ENCODE results near the gene CLDN22. TPM values are rescaled to one million over a fixed set of nuclear protein-coding genes. Genes with fewer than 3 reads are reported as not detected.

CLDN22 gene
- total RNA-seq = not detected

DNA sequence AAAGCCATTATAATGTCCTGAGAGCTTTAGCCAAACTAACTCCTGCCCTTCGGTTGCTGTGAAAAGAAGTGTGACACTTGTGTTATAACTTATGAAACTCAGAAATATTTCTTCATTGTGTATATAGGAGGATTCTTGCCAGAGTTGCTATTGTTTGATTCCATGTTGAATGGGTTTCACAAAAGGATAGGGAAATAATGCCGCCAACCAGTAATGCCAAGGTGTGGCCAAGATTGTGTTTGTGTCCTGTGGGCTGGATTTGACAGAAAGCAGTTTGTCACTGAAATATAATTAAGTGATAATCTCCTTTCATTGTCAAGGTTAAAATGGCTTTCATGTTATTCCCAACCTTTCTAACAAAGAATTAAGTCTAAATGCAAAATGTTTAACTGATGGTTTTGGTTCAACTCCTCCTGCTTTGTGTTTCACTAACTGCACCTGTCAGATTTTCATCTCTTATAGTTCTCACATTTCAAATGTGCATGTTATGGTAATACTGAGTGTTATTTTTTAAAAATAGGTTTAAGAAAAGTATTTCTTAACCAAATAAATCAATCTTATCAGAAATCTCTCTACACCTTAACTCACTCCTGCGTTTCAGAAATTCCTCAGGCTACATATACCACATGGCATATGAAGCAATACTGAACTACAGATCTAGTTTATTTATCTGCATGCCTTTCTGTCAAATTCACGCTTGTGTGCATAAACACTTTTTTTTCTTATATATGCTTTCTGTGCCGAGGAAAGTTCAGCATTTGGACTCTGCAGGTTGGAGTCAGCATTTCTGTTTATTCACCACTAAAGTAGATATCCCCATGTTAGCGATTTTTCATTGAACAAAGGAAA is at the start of gene CLDN22:
Gene CLDN22, minus strand, starts transcription at position 66 of the 849 bp plus-strand sequence. Its CDS starts 58 bp downstream, at position 8.
- ChIA-PET CTCF (no interaction called here), POLR2A (no interaction called here)

DNA sequence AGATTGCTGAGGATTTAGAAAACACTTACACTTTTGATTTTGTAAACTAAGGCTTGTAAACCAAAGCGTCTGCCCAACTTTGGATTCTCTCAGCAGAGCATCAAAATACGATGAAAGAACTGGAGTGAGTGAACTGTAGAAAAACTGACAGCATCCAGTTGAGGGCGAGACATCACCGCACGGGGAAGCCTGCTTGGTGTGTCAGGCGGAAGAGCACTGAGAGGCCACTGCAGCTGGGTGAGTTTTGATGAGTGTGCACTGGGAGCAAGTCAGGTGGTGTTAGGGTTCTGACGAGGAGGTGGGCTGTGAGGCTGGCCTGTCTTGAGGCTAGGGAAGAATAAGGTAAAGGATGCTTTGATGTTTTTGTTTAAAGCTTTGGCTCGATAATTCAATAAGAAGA is 49.0 kb upstream of the CLDN22 start:
- CTCF ChIA-PET = no interaction called here
- POLR2A ChIA-PET = no interaction called here

DNA sequence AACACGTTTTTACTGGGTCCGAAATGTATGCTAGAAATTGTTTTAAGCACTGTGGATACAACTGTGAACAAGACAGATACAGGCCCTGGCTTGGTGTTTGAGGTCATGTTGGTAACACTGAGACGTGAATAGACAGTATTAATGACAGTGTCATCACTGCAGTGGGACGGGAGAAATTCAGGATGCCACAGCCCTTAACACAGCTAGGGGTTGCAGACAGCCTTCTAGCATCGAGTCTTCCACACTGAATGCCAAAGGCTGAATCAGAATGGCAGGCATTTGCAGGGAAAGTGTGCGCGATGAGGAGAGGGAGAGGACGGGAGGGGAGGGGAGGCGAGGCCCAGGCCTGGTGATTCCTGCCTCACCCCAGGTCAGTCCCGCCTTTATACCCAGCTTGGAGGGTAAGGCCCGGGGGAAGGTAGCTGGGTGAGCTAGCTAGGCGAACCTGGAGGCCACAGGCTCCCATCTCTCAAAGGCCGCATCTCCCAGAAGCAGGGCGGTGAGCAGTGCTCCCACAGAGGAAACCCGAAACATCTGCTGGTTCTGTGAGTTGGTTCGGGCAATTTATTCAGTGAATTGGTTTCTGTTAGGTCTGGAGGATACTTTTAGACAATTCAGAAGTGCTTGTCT is 46.2 kb upstream of the CLDN22 start:
- ChIA-PET POLR2A (no interaction called here), CTCF (no interaction called here)

DNA sequence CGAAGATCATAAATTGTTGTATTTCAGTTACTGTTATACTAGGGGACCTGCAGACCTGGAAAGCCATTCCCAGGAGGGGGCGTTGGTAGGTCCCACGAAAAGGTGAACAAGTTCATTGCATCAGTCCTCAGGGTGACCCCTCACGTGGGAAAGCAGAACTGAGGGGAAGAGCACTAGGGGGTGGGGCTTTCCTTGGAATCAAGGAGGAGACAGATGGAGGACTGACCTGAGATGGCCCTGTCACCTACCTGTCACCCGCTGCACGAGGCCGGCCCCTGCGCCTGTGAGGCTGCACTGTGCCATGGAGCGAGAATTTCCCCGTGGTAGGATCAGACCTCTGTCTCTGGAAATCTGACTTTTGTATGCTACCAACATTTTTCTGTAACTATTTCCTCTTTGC is 43.9 kb upstream of the CLDN22 start:
- CTCF ChIA-PET = no interaction called here

DNA sequence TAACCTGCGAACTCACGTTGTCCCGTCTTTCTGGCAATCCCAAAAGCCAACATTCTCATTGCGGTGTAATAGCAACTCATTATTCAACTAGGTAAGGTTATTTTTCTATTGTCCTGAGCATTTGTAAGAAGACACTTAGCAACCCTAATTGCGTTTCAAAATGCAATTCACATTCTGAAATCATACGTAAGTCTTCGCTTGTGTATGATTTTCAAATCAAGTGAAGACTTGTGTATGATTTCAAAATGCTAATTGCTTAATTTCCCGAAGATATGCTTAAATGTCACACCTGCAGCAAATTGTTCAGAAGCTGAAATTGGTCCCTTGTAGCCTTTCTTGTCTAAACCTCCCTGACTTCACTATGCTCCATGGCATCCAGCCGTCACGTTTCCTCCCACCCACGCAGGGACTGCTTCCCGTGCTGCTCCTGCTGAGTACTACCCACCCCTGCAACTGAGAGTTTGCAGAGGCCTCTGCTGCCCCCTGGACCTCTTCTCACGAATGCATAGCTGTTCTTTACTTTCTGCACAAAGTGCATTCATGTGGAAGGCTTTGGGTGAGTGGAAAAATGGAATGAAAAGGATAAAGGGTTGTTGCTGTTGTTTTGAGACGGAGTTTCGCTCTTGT is 43.0 kb upstream of the CLDN22 start:
- ChIA-PET CTCF (no interaction called here), POLR2A (no interaction called here)

More for the DNA sequence above, 43.9 kb upstream of the CLDN22 start:
- POLR2A ChIA-PET = no interaction called here

DNA sequence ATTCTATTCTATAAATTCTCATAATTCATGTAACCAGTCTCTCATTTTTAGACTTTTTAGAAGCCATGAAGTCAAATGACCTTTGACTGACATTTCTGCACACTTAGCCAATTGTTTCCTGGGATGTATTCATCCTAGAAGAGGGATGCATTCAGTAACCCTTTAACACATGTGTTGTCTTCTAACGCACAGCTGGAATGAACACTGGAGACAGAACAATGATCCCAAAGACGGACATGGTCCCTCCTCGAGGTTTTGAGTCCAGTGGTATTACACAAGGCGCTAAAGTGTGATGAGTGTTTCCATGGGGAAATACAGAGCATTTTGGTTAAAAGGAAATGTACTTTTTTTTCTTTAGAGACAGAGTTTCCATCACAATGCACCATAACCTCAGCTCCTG is 42.0 kb upstream of the CLDN22 start:
- CTCF ChIA-PET = no interaction called here
- POLR2A ChIA-PET = interaction anchor here (0.8 kb wide), 1 partner anchor 682 kb away, joined by 3 read pairs; no protein-coding TSS in a partner anchor

DNA sequence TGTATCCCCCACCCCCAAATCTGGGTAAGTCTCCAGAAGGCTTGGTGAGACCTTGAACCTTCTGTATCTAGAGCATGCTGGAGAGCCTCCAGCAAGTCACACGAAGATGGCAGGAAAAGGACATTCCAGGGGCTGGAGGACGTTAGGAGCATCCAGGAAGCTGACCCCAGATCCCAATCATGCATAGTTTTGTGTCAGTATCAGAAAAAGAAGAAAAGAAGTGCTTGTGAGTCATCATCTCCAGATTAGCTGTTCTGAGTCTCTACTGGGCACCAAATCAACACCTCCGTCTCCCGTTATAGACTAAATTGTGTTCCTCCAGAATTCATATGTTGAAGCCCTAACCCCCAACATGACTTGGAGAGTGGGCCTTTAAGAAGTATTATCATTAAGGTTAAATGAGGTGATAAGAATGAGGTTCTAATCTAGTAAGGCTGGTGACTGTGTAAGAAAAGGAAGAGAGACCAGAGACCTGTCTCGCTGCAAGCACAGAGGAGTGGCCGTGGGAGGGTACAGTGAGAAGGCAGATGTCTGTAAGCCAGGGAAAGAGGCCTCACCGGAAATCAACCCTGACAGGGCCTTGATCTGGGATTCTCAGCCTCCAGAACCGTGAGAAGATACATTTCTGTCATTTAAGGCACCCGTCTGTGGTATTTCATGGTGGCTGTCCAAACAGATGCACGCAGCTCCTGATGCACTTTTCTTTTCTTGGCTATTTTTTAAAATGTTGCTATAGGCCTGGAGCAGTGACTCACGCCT is 40.3 kb upstream of the CLDN22 start:
- POLR2A ChIA-PET = no interaction called here
- CTCF ChIA-PET = no interaction called here

DNA sequence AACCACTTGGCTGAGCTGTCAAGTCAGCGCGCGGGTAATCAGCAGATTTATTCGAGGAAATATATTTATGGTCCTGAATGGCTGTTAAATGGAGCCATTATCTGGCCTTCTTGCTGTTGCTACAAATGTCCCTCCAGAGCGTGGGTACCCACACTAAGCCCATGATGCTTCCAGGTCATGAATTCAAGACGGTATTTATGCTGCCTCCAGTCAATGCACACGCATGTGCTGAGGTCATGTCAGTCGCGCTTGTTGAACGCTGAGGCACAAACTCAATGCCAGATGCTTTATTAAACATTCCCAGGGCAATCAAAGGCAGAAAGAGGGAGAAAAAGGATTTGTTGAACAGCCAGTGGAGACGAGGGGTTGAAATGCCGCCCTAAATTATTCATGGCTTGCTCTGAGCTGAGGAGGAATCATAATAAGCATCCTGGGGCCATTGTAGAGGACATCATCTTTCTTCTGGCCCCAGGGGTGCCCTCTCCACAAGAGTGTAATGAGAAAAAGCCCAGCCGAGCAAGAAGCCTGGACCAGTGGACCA is 38.2 kb upstream of the CLDN22 start:
- POLR2A ChIA-PET = no interaction called here
- CTCF ChIA-PET = interaction anchor here (1.2 kb wide), 1 partner anchor 49 kb away, joined by 3 read pairs; no protein-coding TSS in a partner anchor

DNA sequence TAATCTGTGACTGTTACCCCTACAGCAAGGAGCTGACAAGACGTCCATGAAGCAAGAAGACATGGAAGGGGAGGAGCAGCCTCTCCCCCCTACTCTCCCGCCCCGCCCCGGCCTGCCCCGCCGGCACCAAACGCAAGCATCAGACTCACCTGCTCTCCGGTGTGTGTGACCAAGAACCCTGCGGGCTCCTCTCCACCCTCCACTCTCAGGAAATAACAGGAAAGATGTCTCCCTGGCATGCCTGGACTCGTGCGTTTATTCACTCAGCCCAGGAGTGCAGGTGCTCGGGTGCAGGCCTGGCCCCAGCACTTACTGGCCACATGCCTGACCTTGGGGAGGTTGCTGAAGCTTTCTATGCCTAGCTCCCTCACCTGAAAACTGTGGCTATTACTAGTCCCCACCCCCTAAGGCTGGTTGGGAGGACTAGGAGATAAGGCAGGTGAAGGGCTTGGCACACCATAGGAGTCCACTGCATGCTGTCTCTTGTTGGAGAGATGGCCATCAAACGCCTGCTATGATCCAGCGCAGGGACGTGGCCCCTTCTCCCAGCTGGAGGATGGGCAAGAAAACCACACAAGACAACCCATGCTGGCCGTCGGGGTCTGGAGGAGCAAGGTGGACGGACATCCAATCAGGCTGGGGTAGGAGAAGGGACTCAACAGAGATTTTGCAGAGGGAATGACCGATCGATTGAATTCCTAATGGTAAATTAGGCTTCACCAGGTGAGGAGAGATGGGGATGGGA is 37.0 kb upstream of the CLDN22 start:
- ChIA-PET POLR2A (no interaction called here), CTCF (no interaction called here)

DNA sequence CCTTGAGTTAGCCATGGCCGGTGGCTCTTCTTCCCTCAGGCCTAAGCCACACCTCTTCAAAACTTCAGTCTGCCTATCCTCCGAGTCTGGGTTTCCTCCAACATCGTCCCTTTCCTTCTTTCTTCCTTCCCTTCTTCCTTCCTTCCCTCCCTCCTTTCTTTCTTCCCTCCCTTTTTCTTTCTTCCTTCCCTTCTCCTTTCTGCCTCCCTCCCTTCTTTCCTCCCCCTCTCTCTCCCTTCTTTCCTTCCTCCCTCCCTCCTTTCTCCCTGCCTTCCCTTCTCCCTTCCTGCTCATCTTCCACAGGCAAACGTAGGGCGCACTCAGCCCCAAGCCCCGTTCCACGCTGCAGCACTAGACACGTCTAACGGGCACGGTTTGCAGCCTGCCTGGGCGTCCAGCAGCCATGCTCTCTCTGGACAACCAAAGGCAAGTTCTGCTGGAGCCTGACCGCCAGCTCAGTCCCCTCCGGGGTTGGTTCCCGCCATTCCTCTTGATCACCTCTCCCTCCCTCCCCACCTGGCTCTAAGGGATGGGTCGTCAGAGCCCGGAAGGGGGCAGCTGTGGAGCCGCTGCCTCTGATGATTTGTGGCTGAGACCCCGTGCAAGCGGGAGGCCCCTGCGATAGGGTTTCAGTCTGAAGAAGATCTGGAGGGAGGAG is 36.2 kb upstream of the CLDN22 start:
- CTCF ChIA-PET = no interaction called here

DNA sequence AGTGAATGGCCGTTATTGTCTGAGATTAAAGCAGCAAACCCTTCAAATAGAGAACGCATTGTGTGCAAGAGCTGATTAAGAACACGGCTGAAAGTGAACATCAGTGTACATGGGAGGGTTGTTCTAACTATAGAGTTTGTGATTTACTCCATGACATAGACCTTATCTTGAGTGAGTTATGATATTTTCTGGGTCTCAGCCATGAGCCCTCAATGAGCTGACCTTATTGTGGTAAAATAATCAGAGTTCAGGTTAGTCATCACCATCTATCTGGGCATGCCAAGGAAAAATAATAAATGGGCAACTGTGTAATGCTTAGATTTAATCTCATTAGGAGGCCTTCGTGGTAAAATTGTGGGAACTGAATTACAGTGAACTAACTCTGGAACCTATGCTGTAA is 35.3 kb upstream of the CLDN22 start:
- POLR2A ChIA-PET = no interaction called here

More for the DNA sequence above, 36.2 kb upstream of the CLDN22 start:
- POLR2A ChIA-PET = no interaction called here

DNA sequence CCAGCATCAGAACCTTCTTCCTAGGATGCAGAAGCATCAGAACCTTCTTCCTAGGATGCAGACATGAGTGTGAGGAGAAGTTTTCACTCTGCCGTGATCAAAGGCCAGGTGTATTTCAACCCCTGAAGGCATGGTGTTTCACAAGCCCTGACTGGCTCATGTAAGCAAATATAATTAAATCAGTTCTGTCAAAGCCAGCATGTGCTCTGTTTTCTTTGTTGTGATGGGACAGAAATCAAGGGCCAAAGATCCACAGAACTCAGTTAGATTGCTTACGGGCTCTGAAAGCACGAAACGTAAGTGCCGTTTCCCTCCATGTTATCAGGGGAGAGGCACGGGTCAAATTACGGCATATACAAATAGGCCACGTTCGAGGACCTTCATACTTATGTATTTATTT is 34.1 kb upstream of the CLDN22 start:
- POLR2A ChIA-PET = no interaction called here
- CTCF ChIA-PET = no interaction called here

More for the DNA sequence above, 35.3 kb upstream of the CLDN22 start:
- CTCF ChIA-PET = no interaction called here

DNA sequence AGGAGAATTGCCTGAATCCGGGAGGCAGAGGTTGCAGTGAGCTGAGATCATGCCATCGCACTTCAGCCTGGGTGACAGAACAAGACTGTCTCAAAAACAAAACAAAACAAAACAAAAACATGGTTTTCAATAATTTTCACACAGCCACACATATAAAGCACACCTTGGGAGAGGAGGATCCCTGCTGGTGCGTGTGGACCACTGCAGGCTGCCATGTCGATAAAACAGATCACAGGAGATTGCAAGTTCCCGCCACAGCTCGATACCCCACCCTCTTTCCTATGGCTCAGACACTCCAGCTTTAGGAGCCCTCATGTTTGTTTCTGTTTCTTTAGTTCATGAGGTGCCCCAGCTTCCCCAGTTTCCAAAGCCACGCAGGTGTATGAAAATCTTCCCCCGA is 33.5 kb upstream of the CLDN22 start:
- ChIA-PET CTCF (no interaction called here), POLR2A (no interaction called here)

DNA sequence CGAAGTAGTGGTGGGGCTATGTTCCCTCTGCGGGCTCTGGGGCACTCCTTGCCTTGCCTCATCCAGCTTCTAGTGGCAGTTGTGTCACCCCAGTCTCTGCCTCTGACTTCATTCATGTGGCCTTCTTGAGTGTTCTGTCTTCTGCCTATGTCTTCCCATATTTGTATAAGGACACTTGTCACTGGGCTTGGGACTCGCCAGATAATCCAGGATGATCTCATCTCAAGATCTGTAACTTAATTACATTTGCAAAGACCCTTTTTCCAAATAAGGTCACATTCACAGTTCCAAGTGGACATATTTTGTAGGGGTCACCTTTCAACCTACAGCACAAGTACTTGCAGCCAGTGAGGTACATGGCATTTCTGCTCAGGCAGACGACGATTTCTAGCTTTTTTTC is 32.5 kb upstream of the CLDN22 start:
- ChIA-PET CTCF (no interaction called here), POLR2A (no interaction called here)

DNA sequence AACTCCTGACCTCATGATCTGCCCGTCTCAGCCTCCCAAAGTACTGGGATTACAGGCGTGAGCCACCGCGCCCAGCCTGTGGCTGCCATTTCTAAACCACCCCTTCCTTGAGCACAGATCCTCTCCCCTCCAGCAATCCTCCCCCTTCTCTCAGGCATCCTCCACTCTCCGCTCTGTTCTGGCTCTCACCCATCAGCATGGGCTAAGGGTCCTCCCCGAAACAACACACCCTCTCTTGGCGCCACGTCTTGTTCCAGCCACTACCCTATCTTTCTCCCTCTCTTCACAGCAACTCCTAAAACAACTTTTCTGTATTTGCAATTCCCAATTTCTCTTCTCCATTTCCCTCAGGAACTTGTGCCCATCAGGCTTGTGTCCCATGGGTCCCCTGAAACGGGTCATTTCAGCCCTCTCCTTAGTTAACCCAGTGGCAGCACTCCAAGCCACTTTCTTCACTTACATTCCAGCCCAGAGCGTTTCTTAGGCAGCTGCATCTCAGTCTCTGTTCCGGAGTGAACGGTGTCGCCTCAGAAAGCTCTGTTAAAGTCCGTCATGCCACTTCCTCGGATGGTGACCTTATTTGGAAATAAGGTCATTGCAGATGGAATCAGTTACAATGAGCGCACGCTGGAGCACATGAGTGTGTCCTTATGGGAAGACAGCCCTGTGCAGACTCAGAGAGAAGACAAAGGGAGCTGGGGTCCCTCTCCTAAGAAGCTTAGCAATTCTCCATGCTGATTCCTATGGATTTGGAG is 30.4 kb upstream of the CLDN22 start:
- ChIA-PET POLR2A (no interaction called here), CTCF (no interaction called here)

DNA sequence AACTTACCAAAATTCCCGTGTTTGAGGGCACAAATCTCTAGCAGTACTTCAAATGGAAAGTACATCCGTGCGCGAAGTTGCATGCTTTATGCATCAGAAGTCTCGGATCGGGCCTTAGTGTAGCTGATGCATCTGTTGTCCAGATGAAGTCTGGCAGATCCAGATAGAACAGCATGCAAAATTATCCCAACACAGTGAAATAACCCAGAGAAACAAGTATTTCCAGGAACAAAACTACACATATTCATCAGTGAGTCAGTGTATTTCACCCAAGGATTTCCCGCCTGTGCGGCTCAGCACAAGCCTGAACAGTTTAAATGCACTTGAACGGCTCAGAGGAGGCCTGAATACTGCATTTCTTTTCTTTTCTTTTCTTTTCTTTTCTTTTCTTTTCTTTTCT is 29.6 kb upstream of the CLDN22 start:
- ChIA-PET CTCF (no interaction called here), POLR2A (no interaction called here)

DNA sequence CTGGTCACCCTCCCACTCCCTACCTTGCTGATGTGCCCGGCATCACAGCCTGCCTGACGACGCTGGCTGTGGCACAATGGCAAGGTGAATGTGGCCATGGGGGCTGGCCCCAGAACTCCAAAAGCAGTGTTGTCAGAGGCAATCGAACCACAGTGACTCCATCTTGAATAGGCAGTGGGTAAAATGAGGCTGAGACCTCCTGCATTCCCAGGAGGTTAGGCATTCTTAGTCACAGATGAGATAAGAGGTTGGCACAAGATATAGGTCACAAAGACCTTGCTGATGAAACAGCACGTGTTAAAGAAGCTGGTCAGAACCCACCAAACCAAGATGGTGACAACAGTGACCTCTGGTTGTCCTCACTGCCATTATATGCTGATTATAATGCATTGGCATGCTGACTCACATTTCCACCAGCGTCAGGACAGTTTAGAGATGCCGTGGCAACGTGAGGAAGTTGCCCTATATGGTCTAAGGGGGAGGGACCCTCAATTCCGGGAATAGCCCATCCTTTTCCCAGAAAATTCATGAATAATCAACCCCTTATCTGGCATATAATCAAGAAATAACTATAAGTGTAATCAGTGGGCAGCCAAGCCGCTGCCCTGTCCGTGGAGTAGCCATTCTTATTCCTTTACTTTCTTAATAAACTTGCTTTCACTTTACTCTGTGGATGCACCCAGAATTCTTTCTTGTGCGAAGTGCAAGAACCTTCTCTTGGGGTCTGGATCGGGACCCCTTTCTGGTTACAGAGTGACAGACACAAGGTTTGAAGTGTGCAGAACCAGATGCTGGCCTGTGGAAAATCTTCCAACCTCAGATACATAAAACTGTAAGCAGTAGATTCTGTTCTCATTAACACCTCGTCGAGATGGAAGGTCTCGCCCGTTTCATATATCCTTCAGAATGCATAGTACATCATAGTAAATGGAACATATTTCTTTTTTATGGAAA is 28.9 kb upstream of the CLDN22 start:
- CTCF ChIA-PET = no interaction called here
- POLR2A ChIA-PET = no interaction called here

Data from activated CD8-positive, alpha-beta memory T cell treated with anti-CD3 and anti-CD28 coated beads for 36 hours (primary cell).